ENCODE data around the gene KSR2. TPM values are rescaled to one million over a fixed set of nuclear protein-coding genes. Genes with fewer than 3 reads are reported as not detected.

KSR2 gene
- total RNA-seq, 1 donor from 2014 or later, result not detected

DNA sequence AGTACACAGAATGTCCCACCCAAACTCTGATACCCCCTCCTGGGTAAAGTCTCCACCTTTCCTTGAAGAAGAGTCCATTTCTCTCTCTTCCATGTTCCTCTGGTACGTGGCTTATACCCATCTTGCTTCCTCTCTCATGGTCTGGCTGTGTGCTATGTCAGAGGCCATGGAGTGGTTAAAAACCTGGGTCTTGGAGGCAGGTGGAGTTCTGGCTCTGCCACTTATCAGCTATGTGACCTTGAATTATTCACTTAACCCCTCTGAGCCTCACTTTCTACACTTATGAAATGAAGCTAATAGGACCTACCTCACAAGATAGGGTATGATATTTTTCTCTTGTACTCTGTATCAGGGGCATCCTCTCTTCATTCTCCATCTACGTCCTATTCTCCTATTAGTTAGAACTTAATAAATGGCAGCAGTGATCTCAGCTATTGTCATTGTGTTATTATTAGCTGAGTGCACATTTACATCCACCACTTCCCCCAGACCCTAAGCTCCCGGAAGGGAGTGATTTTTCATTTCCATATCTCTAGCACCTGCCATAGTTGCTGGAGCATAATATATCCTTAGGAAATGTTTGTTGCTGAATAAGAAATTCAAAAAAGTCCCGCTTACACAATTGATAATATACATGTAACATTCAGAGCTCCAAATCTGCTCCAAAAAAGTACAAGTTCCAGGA lies 547.6 kb downstream of the KSR2 start:
- Histone ChIP-seq H3K4me3 (no peak overlapping the region), H3K36me3 (no peaks in the 10 kb centered on the region), H3K27ac (replicated peaks) (no peak overlapping the region), H3K9me3 (replicated peaks) (peaks cover 5% of the 10 kb centered on the region), H3K27me3 (ENCODE audit: low read depth) (peaks cover 41% of the 10 kb centered on the region), H3K4me1 (no peaks in the 10 kb centered on the region)
- TF ChIP-seq, protein P1, sequence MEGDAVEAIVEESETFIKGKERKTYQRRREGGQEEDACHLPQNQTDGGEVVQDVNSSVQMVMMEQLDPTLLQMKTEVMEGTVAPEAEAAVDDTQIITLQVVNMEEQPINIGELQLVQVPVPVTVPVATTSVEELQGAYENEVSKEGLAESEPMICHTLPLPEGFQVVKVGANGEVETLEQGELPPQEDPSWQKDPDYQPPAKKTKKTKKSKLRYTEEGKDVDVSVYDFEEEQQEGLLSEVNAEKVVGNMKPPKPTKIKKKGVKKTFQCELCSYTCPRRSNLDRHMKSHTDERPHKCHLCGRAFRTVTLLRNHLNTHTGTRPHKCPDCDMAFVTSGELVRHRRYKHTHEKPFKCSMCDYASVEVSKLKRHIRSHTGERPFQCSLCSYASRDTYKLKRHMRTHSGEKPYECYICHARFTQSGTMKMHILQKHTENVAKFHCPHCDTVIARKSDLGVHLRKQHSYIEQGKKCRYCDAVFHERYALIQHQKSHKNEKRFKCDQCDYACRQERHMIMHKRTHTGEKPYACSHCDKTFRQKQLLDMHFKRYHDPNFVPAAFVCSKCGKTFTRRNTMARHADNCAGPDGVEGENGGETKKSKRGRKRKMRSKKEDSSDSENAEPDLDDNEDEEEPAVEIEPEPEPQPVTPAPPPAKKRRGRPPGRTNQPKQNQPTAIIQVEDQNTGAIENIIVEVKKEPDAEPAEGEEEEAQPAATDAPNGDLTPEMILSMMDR (IDR thresholded peaks at IDR 0.05; ENCODE audit: borderline replicate concordance), result no peak
- DNase-seq, result no peak
- intact Hi-C loops (cut with micrococcal nuclease), result no loop called here

- TF ChIP-seq, protein P1 (IDR thresholded peaks at IDR 0.05; ENCODE audit: borderline replicate concordance), result no peak
- Histone ChIP-seq H3K4me1 (peaks cover 12% of the 10 kb centered on the region), H3K27me3 (ENCODE audit: low read depth) (peaks cover 19% of the 10 kb centered on the region), H3K9me3 (replicated peaks) (no peaks in the 10 kb centered on the region), H3K36me3 (no peaks in the 10 kb centered on the region), H3K27ac (replicated peaks) (no peak overlapping the region), H3K4me3 (no peak overlapping the region)
- intact Hi-C loops (cut with micrococcal nuclease), result no loop called here
- no peak for DNase-seq
Observed at GRCh38 chr12:117417004-117417403, 551.8 kb downstream of the KSR2 start.

DNA sequence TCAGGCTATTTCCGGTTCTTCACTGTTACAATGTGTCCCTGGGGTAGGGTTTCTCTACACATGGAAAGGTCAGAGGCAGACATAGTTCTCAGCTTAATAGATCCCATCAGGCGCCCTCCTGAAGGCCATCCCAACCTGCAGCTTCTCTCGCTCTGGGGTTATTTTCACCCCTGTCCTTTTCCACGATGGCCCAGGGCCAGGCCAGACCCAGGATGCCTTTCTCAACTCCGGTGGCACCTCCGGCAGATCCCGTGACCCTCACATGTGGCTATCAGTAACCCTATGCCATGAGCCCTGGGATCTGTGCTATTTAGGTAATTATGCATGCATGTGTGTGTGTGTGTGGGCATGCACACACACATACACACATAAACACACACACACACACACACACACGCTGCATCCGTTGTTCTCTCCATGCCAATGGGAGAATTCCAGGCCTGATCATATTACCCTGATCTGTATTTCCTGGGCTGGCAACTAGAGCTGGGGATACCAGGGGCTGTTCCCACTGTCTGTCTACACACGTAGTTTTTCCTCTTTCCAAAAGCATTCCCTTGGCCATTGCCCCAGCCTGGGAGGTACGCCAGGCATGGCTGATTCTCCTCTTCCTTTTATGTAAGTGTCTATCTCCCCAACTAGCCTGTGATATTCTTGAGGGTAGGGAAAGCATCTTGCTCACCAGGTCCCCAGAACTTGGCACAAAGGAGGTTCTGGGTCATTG lies 556.2 kb downstream of the KSR2 start:
- peak; percentile 38 for DNase-seq
- Histone ChIP-seq H3K9me3 (replicated peaks) (no peaks in the 10 kb centered on the region), H3K36me3 (no peaks in the 10 kb centered on the region), H3K4me3 (no peak overlapping the region), H3K4me1 (peaks cover 23% of the 10 kb centered on the region), H3K27ac (replicated peaks) (peak overlapping the region; percentile 60), H3K27me3 (ENCODE audit: low read depth) (no peaks in the 10 kb centered on the region)
- intact Hi-C loops (cut with micrococcal nuclease), result no loop called here
- TF ChIP-seq, protein P1 (IDR thresholded peaks at IDR 0.05; ENCODE audit: borderline replicate concordance), result no peak

DNA sequence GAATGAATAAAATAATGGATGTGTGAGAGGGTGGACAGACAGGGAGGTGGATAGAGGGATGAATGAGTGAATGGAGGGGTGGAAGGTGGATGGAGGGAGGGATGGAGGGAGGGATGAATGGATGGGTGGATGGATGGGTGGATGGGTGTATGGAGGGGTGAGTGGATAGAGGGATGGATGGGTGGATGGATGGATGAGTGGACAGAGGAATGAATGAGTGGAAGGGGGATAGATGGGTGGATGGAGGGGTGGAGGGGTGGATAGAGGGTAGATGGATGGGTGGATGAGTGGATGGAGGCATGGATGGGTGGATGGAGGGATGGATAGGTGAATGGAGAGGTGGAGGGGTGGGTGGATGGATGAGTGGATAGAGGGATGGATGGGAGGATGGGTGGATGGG lies 559.5 kb downstream of the KSR2 start:
- H3K27ac ChIP-seq (replicated peaks), result no peak overlapping the region
- TF ChIP-seq, protein P1 (IDR thresholded peaks at IDR 0.05; ENCODE audit: borderline replicate concordance), result no peak
- H3K4me3 ChIP-seq, result no peak overlapping the region

DNA sequence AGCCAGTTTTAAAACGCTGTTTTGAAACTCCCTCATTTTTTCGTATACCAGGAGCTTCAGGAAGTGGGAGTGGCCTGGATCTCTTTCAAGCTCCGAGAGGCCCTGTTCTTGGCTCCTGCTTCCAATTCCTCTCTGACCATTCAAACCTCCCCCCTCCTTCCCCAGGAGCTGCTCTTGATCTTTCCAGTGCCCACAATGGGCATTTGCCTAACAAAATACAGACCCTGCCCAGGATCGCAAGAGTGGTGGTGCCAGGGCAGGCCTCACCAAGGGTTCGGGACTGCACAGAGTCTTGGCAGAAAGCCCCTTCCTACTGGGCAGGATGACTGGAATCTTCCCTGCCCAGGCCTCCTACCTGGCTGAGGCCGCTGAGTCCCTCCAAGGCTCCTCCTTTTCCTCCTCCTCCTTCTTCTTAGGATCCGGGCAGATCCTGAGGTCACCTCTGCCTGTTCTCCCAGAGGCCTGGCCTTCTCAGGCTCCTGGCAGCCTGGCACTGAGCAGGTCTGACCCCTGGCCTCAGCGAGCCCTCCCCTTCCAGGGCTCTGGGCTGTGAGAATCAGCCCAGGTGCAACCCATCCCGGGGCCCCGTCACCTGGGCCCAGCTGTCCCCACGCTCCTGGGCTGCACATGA lies 560.5 kb downstream of the KSR2 start:
- Histone ChIP-seq H3K36me3 (no peaks in the 10 kb centered on the region), H3K4me3 (no peak overlapping the region), H3K4me1 (peaks cover 23% of the 10 kb centered on the region), H3K27ac (replicated peaks) (no peak overlapping the region), H3K27me3 (ENCODE audit: low read depth) (peaks cover 16% of the 10 kb centered on the region), H3K9me3 (replicated peaks) (peaks cover 8% of the 10 kb centered on the region)
- no peak for DNase-seq
- TF ChIP-seq, protein P1 (IDR thresholded peaks at IDR 0.05; ENCODE audit: borderline replicate concordance), result no peak
- intact Hi-C loops (cut with micrococcal nuclease), result no loop called here

More for the DNA sequence above, 559.5 kb downstream of the KSR2 start:
- intact Hi-C loops (cut with micrococcal nuclease), result no loop called here
- Histone ChIP-seq H3K36me3 (no peaks in the 10 kb centered on the region), H3K4me1 (peaks cover 23% of the 10 kb centered on the region), H3K27me3 (ENCODE audit: low read depth) (peaks cover 6% of the 10 kb centered on the region), H3K9me3 (replicated peaks) (no peaks in the 10 kb centered on the region)
- no peak for DNase-seq
